Retina (tissue), 1 donor: ENCODE measurements around the gene TENM3.

ENCODE experiments used
- DNase-seq: peaks from one replicate; pipeline ENCODE4 v3.0.0-alpha.2; 2016

The TENM3 gene

GRCh38 chr4:182531555-182532162 is 288.5 kb downstream of the TENM3 start:
- no peak for DNase-seq

GRCh38 chr4:182532441-182532840 is 289.2 kb downstream of the TENM3 start:
- no peak for DNase-seq

GRCh38 chr4:182533964-182534363 is 290.8 kb downstream of the TENM3 start:
- DNase-seq, result no peak

- peak; percentile 54 for DNase-seq
Measured at GRCh38 chr4:182536221-182536811, 293.1 kb downstream of the TENM3 start.

- no peak for DNase-seq
Measured at GRCh38 chr4:182537031-182537795, 294.0 kb downstream of the TENM3 start.

GRCh38 chr4:182538031-182538430 is 294.8 kb downstream of the TENM3 start:
- DNase-seq, result no peak

DNA sequence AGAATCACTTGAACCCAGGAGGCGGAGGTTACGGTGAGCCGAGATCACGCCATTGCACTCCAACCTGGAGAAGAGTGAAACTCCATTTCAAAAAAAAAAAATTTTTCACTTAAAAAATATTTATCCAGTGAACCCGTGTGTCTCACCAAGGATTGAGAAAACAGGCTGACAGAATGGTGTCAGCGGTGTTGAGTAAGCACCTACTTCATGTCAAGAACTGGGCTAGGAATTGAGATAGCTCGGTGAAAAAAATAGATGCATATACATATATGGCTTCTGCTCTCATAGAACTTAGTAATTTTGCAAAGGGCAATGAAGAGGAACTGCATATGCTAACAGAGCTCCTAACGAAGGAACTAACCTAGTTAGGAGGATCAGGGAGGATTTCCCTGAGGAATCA is 297.3 kb downstream of the TENM3 start:
- no peak for DNase-seq

- no peak for DNase-seq
Measured at GRCh38 chr4:182547435-182547834, 304.2 kb downstream of the TENM3 start.

- no peak for DNase-seq
Measured at GRCh38 chr4:182548156-182548555, 305.0 kb downstream of the TENM3 start.

GRCh38 chr4:182549356-182549755 is 306.2 kb downstream of the TENM3 start:
- DNase-seq, result no peak

DNA sequence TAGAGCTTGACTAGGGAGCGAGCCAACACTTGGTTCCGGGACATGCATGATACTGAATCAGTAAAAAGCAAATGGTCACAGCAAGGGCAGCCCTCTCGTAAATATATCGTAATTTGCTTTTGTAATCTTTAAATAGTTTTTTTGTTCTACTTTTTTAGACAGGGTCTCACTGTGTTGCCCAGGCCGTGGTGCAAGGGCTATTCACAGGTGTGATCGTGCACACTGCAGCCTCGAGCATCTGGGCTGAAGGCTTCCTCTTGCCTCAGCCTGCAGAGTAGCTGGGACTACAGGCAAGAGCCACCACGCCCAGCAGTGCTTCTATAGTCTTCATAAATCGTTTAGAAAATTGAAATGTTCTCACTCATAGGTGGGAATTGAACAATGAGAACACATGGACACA is 309.7 kb downstream of the TENM3 start:
- DNase-seq, result no peak

DNA sequence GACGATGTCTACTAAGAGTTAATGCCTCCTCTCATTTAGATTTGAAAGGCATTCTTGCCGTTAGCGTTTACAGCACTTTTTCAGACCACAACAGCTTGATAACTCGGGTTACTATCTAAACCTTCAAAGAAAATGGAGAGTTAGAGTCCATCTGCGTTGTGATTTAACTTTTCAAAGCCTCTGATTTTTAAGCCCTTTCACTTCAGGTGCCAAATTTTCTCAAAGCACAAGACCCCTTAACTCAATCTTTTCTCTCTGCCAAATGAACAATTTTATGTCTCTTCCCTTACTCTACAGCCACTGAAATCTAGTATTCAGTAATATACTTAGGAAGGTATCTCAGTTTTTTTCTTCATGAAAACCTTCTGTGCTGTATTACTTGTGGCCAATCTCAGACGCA is 310.5 kb downstream of the TENM3 start:
- DNase-seq, result no peak

GRCh38 chr4:182554736-182555135 is 311.5 kb downstream of the TENM3 start:
- DNase-seq, result no peak

GRCh38 chr4:182555997-182556418 is 312.8 kb downstream of the TENM3 start:
- DNase-seq, result no peak

DNA sequence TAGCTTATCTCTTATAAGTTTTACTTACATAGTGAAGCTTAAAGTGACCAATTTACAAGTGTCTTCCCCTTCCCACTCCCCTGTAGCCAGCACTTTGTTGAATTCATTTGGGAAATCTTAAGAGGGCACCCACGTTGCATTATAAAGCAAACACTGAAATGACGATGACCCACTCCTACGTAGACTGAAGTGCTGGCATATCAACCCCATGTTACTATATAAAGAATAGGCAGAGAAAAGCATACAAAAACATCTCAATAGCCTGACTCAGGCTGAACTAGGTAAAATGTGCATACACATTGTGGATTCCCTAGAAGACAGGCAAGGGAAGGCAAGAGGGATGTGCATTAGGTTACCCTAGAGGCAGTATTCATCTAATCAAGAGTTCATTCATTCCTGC is 313.4 kb downstream of the TENM3 start:
- DNase-seq, result no peak

DNA sequence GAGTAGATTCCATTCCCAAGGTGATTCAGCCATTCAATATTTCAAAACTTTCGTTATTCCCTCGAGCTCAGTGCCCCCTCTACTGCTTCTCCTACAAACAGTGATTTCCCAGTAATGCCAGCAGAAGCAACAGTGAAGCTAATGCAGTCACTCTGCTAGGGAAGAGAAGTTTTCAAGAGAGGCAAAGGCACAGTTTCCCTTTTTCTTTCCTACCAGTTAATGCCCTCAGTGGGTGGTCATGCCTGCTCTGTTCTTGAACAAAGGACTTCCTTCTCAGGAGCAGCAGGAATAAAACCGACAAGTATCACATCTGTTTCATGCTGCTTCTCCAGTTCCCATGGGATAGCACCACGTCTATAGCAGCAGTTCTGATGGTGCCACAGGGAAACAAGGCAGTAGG is 317.2 kb downstream of the TENM3 start:
- DNase-seq, result peak; percentile 75

- no peak for DNase-seq
Measured at GRCh38 chr4:182562350-182562749, 319.1 kb downstream of the TENM3 start.

DNA sequence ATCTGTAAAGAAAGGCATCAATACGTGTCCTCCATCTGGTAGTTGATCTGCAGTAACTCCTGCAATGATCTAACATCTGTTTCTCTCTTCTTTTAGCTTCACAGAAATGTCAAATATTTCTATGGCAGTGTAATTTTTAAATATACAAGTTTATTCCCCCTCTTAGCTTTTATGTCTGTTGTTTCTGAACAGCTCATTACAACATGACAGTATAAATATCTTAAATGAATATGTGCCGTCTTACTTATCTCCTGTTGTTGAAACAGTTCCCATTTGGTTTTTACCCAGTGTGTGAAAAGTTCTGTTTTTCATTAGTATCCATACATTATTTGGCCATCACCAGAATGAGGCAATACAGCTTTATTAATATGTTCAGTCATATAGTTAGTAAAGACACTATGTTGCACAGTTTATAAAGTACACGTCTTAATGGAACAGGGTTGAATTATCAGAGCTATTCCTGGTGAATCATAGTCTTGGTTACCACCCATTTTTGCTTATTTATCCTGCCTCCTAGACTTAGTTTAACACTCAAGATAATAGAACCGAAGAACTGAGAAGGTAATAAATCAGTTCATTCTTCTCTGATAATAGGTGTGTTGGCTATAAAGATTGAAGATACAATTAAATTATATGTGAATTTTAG is 321.6 kb downstream of the TENM3 start:
- no peak for DNase-seq

DNA sequence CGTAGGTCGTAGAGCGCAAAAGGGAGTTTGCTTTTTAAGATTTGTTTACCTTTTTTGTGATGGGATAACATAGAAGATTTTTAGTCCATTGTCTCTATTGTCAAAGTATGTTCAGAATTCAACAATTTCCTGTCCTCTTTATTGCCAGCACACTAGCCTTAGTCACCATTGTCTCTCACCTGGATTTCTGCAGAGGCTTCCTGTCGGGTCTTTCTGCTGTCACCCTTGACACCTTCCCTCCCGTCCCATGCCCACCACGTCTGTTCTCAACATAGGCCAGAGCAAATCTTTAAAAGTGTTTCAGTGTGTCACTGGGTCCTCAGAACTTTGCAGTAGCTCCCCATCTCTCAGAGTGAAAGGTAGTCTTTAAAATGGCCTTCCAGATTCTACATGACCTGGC is 323.9 kb downstream of the TENM3 start:
- DNase-seq, result no peak

DNA sequence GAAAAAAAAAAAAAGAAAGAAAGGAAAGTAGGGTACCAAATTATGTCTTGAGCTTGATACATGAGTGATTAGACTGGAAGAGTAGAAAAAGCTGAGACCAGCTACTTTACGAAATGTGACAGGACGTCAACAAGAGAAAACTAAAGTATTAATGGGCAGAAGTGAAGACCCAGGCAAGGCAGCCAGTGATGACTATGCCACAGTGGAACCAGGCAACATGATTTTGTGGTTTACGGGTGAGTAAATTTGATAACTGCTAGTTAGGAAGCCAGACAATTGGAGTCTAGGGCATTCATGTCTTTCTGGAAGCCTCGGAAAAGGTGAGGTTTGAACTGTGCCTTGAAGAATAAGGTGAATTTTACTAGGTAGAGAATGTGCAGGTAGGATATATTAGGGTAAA is 326.4 kb downstream of the TENM3 start:
- DNase-seq, result no peak

GRCh38 chr4:182574706-182575105 is 331.5 kb downstream of the TENM3 start:
- DNase-seq, result no peak

- DNase-seq, result no peak
Measured at GRCh38 chr4:182575225-182575624, 332.0 kb downstream of the TENM3 start.

- no peak for DNase-seq
Measured at GRCh38 chr4:182576601-182577289, 333.5 kb downstream of the TENM3 start.
